Measurements from ENCODE around the gene TGFB2. TPM values are rescaled to one million over a fixed set of nuclear protein-coding genes. Genes with fewer than 3 reads are reported as not detected.

The TGFB2 gene
- total and polyA plus RNA-seq, 2 donors (not counting 3 experiments of a cell fraction or from before 2014, with no cell fraction given), result 21.2 to 43.5 TPM

- DNase-seq (ENCODE audit: low read depth, low spot score) (no peak), FAIRE-seq (no peak)
- Histone ChIP-seq H3K9me1 (replicated peaks; ENCODE audit: control insufficient read depth, extremely low read depth, insufficient read depth, low read length) (no peaks in the 10 kb centered on the region), H2AFZ (ENCODE audit: low read depth, low read length) (no peak overlapping the region), H3K36me3 (ENCODE audit: control insufficient read depth in 2 of 2, extremely low read depth in 1 of 2, insufficient read depth in 2 of 2, low read length in 2 of 2) (peaks cover 0 to 2% of the 10 kb centered on the region in 2 experiments), H3K27ac (ENCODE audit: insufficient read depth, low read depth, low read length) (no peak overlapping the region), H3K9ac (replicated peaks; ENCODE audit: extremely low read depth, insufficient read depth, low read length) (no peak overlapping the region), H4K20me1 (replicated peaks; ENCODE audit: control insufficient read depth, extremely low read depth, insufficient read depth, low read length) (no peaks in the 10 kb centered on the region), H3K4me1 (ENCODE audit: control insufficient read depth, extremely low read depth, insufficient read depth, low read length) (no peaks in the 10 kb centered on the region), H3K4me2 (ENCODE audit: insufficient read depth, low read length) (no peak overlapping the region), H3K4me3 (replicated peaks in 1 of 3; ENCODE audit: insufficient read depth in 1 of 3, low read depth in 1 of 3, low read length in 3 of 3) (no peak overlapping the region), H3K9me3 (replicated peaks; ENCODE audit: control insufficient read depth, insufficient read depth, low read length) (no peaks in the 10 kb centered on the region), H3K27me3 (ENCODE audit: control insufficient read depth in 2 of 2, insufficient read depth in 2 of 2, low read length in 2 of 2) (no peaks in the 10 kb centered on the region), H3K79me2 (ENCODE audit: control insufficient read depth, insufficient read depth, low read length) (no peaks in the 10 kb centered on the region)
- dilution Hi-C loops (cut with MboI; ENCODE audit: extremely low pct_ligation_motif_present, low sequenced_read_pairs), result no loop called here
- no TSS peak for BruUV-seq (replicated peaks)
- no peak for TF ChIP-seq POLR2A (IDR thresholded peaks at IDR 0.05; ENCODE audit: low read depth, low read length)
- TF ChIP-seq MYC (IDR thresholded peaks at IDR 0.05; ENCODE audit: low read depth, low read length), result no peak
- TF ChIP-seq POLR2AphosphoS5 (IDR thresholded peaks at IDR 0.05; ENCODE audit: insufficient read depth, low read depth, low read length), result no peak
- no peak for TF ChIP-seq JUN (IDR thresholded peaks at IDR 0.05; ENCODE audit: borderline replicate concordance, insufficient read depth, insufficient read length, low read depth)
- no peak for TF ChIP-seq EZH2 (IDR thresholded peaks at IDR 0.05; ENCODE audit: borderline replicate concordance, low read depth, low read length, severe bottlenecking)
- TF ChIP-seq CTCF (IDR thresholded peaks at IDR 0.05; ENCODE audit: extremely low read depth in 1 of 2, insufficient read depth in 1 of 2, low read depth in 1 of 2, low read length in 2 of 2), result no peak
- TF ChIP-seq FOS (IDR thresholded peaks at IDR 0.05; ENCODE audit: borderline replicate concordance, insufficient read depth, low read length), result no peak
- no peak for TF ChIP-seq GATA2 (IDR thresholded peaks at IDR 0.05; ENCODE audit: insufficient read depth, insufficient read length, low read depth, low read length)
- TF ChIP-seq MAX (IDR thresholded peaks at IDR 0.05; ENCODE audit: insufficient read depth, insufficient read length), result no peak
- intact Hi-C loops (cut with micrococcal nuclease), result no loop called here
- POLR2A ChIA-PET, result no interaction called here
- CTCF ChIA-PET, result no interaction called here
Measured at GRCh38 chr1:218402786-218403120, 57.6 kb downstream of the TGFB2 start.
